Measurements from ENCODE around the gene MRPL10.

MRPL10 gene

GRCh38 chr17:47816947-47817346 is 14.4 kb downstream of the MRPL10 start:
- ChIA-PET CTCF (interaction anchor here (0.6 to 1.2 kb wide), 3 partner anchors 23 to 73 kb away, joined by 3 to 4 read pairs (median 3); no protein-coding TSS in a partner anchor), POLR2A (no interaction called here)
- no peak for DNase-seq (ENCODE audit: extremely low spot score)
- no peak for TF ChIP-seq CTCF (IDR thresholded peaks at IDR 0.05; ENCODE audit: control extremely low read depth, extremely low read depth, low read depth, missing control alignments)

DNA sequence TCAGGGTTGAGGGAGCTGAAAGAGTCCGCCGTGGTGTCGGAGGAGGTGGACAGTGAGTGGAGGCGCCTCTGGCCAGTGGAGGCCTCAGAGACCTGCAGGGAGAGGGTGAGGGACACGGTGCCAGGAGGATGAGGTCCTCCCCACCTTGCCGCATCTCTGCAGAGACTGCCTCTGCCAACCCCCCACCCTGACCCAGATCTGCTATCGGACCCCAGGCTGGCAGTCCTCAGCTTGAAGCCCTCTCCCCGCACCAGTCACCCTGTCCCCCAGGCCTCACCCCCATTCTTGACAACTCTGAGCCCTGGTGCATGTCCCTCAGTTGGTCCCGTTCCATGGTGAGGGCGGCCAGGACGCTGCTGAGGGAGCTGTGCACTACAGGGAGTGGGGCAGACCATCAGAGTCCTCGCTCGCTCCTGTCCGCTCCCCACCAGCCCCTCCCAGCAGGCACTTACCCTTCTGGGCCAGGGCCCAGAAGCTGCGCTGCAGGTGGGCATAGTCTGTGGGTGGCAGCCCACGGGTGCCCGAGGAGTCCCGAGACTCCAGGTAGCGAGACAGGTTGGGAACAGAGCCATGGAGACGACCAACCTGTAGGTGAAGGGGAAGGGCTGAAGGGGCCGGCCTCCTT is 15.1 kb downstream of the MRPL10 start:
- POLR2A ChIA-PET, result no interaction called here
- no peak for TF ChIP-seq CTCF (IDR thresholded peaks at IDR 0.05; ENCODE audit: control extremely low read depth, extremely low read depth, low read depth, missing control alignments)
- CTCF ChIA-PET, result interaction anchor here (1.2 kb wide), 2 partner anchors 27 to 74 kb away, joined by 3 to 4 read pairs; no protein-coding TSS in a partner anchor
- DNase-seq (ENCODE audit: extremely low spot score), result no peak

- DNase-seq (ENCODE audit: extremely low spot score), result no peak
- CTCF ChIA-PET, result interaction anchor here (1.4 kb wide), 1 partner anchor 151 kb away, joined by 3 read pairs; no protein-coding TSS in a partner anchor
- POLR2A ChIA-PET, result no interaction called here
Measured at GRCh38 chr17:47815106-47815918, 16.0 kb downstream of the MRPL10 start.

DNA sequence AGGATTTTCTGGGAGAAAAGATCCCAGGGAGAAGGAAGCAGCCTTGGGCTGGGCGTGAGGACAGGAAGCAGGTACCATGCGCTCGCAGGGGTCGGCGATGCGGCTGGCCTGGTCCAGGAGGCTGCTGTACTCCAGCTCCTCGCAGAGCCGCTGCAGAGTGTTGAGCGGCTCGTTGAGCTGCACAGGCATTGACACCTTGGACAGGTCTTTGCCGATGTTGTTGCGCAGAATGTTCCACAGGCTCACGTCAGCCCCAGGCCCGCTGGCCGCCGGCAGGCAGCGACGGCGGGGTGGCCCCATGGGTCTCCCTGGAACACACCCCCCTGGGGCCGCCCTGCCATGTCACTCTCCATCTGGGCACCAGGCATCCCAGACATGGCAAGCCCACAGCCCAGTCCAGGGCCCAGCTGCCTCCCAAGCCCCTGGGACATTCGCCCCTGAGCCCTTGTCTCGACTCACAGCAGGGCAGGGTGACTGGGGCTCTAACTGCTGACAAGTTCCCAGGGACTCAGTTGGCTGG is 17.8 kb downstream of the MRPL10 start:
- POLR2A ChIA-PET, result no interaction called here
- CTCF ChIA-PET, result interaction anchor here (1.1 kb wide), 1 partner anchor 12 kb away, joined by 3 read pairs; no protein-coding TSS in a partner anchor
- no peak for DNase-seq (ENCODE audit: extremely low spot score)
- TF ChIP-seq CTCF (IDR thresholded peaks at IDR 0.05; ENCODE audit: control extremely low read depth, extremely low read depth, low read depth, missing control alignments), result no peak

More at GRCh38 chr17:47815106-47815918, 16.0 kb downstream of the MRPL10 start:
- no peak for TF ChIP-seq CTCF (IDR thresholded peaks at IDR 0.05; ENCODE audit: control extremely low read depth, extremely low read depth, low read depth, missing control alignments)

DNA sequence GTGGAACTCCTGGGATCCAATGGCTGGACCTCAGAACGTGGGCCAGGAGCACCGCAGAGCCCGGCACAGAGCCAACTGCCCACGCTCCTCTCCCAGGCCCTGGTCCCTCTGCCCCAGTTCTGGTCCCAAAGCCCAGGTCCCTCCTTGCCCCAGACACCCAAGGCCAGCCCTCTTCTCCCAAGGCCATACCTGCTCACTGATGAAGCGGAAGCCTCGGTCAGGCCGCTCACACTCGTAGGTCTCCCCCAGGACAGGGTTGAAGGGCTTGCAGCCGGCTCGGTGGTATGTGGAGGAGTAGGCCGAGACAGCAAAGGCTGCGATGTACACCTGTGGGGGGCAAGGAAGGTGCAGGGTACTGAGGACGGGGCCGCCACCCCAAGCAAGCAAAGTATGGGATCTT is 18.3 kb downstream of the MRPL10 start:
- DNase-seq (ENCODE audit: extremely low spot score), result no peak
- CTCF ChIA-PET, result no interaction called here
- TF ChIP-seq CTCF (IDR thresholded peaks at IDR 0.05; ENCODE audit: control extremely low read depth, extremely low read depth, low read depth, missing control alignments), result no peak
- POLR2A ChIA-PET, result no interaction called here

GRCh38 chr17:47812146-47812920 is 19.0 kb downstream of the MRPL10 start:
- ChIA-PET POLR2A (no interaction called here), CTCF (interaction anchor here (0.8 kb wide), 1 partner anchor 79 kb away, joined by 3 read pairs; the partner anchor contains the start of gene TBX21)
- no peak for DNase-seq (ENCODE audit: extremely low spot score)
- TF ChIP-seq CTCF (IDR thresholded peaks at IDR 0.05; ENCODE audit: control extremely low read depth, extremely low read depth, low read depth, missing control alignments), result no peak

All from GM10248 (cell line).